HepG2 (cell line): Measurements from ENCODE around the gene PISD. TPM values are rescaled to one million over a fixed set of nuclear protein-coding genes. Genes with fewer than 3 reads are reported as not detected.

ENCODE experiments used
- CCDC6 ChIP-seq: sonication (generic); formaldehyde crosslinking; IDR thresholded peaks from 2 replicates; pipeline ENCODE4 v1.8.1; 2022; ENCODE audit warnings: mild to moderate bottlenecking, missing genetic modification reagents, moderate library complexity
- CTCF ChIP-seq: sonication (generic); formaldehyde crosslinking; IDR thresholded peaks from 2 replicates; pipeline ENCODE4 v1.5.0; 2020; ENCODE audit warnings: mild to moderate bottlenecking, missing genetic modification reagents, moderate library complexity
- ETV6 ChIP-seq: sonication (generic); formaldehyde crosslinking; conservative IDR thresholded peaks from 2 replicates; pipeline ENCODE4 v1.4.0; 2020; ENCODE audit warnings: missing genetic modification reagents
- FOSL1 ChIP-seq: sonication (generic); formaldehyde crosslinking; IDR thresholded peaks from 2 replicates; pipeline ENCODE4 v1.9.0; 2021; ENCODE audit warnings: missing genetic modification reagents, borderline replicate concordance
- KLF9 ChIP-seq: IDR thresholded peaks from 2 replicates; pipeline ENCODE4 v1.6.1; 2016; ENCODE audit warnings: low read depth
- NAIF1 ChIP-seq: sonication (generic); formaldehyde crosslinking; IDR thresholded peaks from 2 replicates; pipeline ENCODE4 v1.5.0; 2020; ENCODE audit warnings: mild to moderate bottlenecking, missing genetic modification reagents, borderline replicate concordance
- PHF20 ChIP-seq: sonication (generic); formaldehyde crosslinking; IDR thresholded peaks from 2 replicates; pipeline ENCODE4 v1.5.0; 2020; ENCODE audit warnings: mild to moderate bottlenecking, missing genetic modification reagents
- TERF1 ChIP-seq: sonication (generic); formaldehyde crosslinking; IDR thresholded peaks from 2 replicates; pipeline ENCODE4 v1.8.0; 2022; ENCODE audit warnings: mild to moderate bottlenecking, missing genetic modification reagents, moderate library complexity
- ZFP37 ChIP-seq: sonication (generic); formaldehyde crosslinking; IDR thresholded peaks from 2 replicates; pipeline ENCODE4 v1.4.0; 2020; ENCODE audit warnings: missing genetic modification reagents, borderline replicate concordance
- ZHX2 ChIP-seq, 2 experiments: sonication (generic) in 1 of 2; formaldehyde crosslinking in 1 of 2; IDR thresholded peaks; 2 replicates each; pipeline versions ENCODE4 v1.6.1 to v1.9.0; 2014 to 2022; ENCODE audit warnings: antibody characterized with exemption in 1 of 2, borderline replicate concordance in 1 of 2, inconsistent platforms in 1 of 2, low read depth in 1 of 2, missing genetic modification reagents in 1 of 2
- ZNF180 ChIP-seq: sonication (generic); formaldehyde crosslinking; IDR thresholded peaks from 2 replicates; pipeline ENCODE4 v1.4.0; 2020; ENCODE audit warnings: low read depth, missing genetic modification reagents, borderline replicate concordance
- ZNF503 ChIP-seq: sonication (generic); formaldehyde crosslinking; IDR thresholded peaks from 2 replicates; pipeline ENCODE4 v1.4.0; 2020; ENCODE audit warnings: missing genetic modification reagents
- ZNF530 ChIP-seq: sonication (generic); formaldehyde crosslinking; IDR thresholded peaks from 2 replicates; pipeline ENCODE4 v1.5.0; 2020; ENCODE audit warnings: low read depth, mild to moderate bottlenecking, missing genetic modification reagents
- ZNF549 ChIP-seq: sonication (generic); formaldehyde crosslinking; IDR thresholded peaks from 2 replicates; pipeline ENCODE4 v1.5.0; 2020; ENCODE audit warnings: missing genetic modification reagents
- ZNF564 ChIP-seq: sonication (generic); formaldehyde crosslinking; IDR thresholded peaks from 2 replicates; pipeline ENCODE4 v1.8.1; 2023; ENCODE audit warnings: mild to moderate bottlenecking, missing genetic modification reagents
- ZNF878 ChIP-seq: sonication (generic); formaldehyde crosslinking; IDR thresholded peaks from 2 replicates; pipeline ENCODE4 v1.8.1; 2023; ENCODE audit warnings: mild to moderate bottlenecking, missing genetic modification reagents, moderate library complexity
- polyA plus RNA-seq, 8 experiments: library from polyadenylated mRNA; depleted of rRNA in 3 of 8; stranded (reverse) in 7 of 8; unstranded in 1 of 8; fragments of >200 nt; fragmentation: Illumina TruSeq in 4 of 8; extraction: Trizol in 4 of 8; gene quantifications; 2 replicates each; pipeline versions ENCODE4 v1.2.1 to v1.2.3, GENCODE V29; 2011 to 2016; ENCODE audit warnings: low read depth in 4 of 8, missing spikeins in 1 of 8, mixed read lengths in 1 of 8; ENCODE audit not compliant: insufficient read depth in 1 of 8
- total RNA-seq, 5 experiments: library from RNA; depleted of rRNA; stranded (reverse); fragments of >200 nt; fragmentation: Illumina TruSeq; extraction: Trizol; gene quantifications; 2 replicates each; pipeline ENCODE4 v1.2.3, GENCODE V29; 2016; ENCODE audit warnings: low read depth in 1 of 5

The PISD gene
- total and polyA plus RNA-seq, 2 of the 13 experiments (the other 11 are each of a cell fraction or from before 2014, with no cell fraction given) = 30.1 to 47.7 TPM

GRCh38 chr22:31586137-31586920 is 75.7 kb downstream of the PISD start (continued):
- TF ChIP-seq ZHX2 (IDR thresholded peaks at IDR 0.05; ENCODE audit: low read depth) (no peak), ZHX2 (CRISPR knock-in tag; IDR thresholded peaks at IDR 0.05; ENCODE audit: borderline replicate concordance) (no peak), ZFP37 (CRISPR knock-in tag) (no peak), ZNF878 (CRISPR knock-in tag) (peak; percentile 56; the same call in 1 of the 2 replicates), CCDC6 (CRISPR knock-in tag) (no peak), PHF20 (CRISPR knock-in tag) (no peak), ZNF503 (CRISPR knock-in tag) (peak; percentile 89), KLF9 (no peak), FOSL1 (CRISPR knock-in tag) (no peak), TERF1 (CRISPR knock-in tag) (no peak), ZNF180 (no peak), ZNF564 (CRISPR knock-in tag) (no peak), CTCF (CRISPR knock-in tag) (no peak), ETV6 (peak; percentile 66), NAIF1 (0 out of 2 replicates have a peak, but pooled peaks have one; percentile 37), ZNF549 (CRISPR knock-in tag) (no peak), ZNF530 (CRISPR knock-in tag) (no peak)
